GM18498 (cell line): Measurements from ENCODE around the gene SIGLEC1.

Source experiments
- ATAC-seq: cut with Tn5 transposase; IDR thresholded peaks from one replicate; pipeline ENCODE4 v1.9.1; 2021; ENCODE audit warnings: mild to moderate bottlenecking, moderate library complexity; ENCODE audit not compliant: unreplicated experiment

The SIGLEC1 gene

GRCh38 chr20:3681352-3681930, 31.0 kb downstream of the SIGLEC1 start:
- no peak for ATAC-seq

GRCh38 chr20:3680701-3681351, 31.6 kb downstream of the SIGLEC1 start:
- ATAC-seq, result no peak

- ATAC-seq, result no peak
Measured at GRCh38 chr20:3679749-3680700, 32.4 kb downstream of the SIGLEC1 start.

- ATAC-seq, result no peak
Measured at GRCh38 chr20:3678856-3679720, 33.3 kb downstream of the SIGLEC1 start.

GRCh38 chr20:3678198-3678597, 34.2 kb downstream of the SIGLEC1 start:
- ATAC-seq, result no peak

GRCh38 chr20:3677733-3678132, 34.7 kb downstream of the SIGLEC1 start:
- ATAC-seq, result no peak

GRCh38 chr20:3674995-3675900, 37.2 kb downstream of the SIGLEC1 start:
- no peak for ATAC-seq

GRCh38 chr20:3674447-3674846, 38.0 kb downstream of the SIGLEC1 start:
- ATAC-seq, result no peak

GRCh38 chr20:3673221-3674070, 39.0 kb downstream of the SIGLEC1 start:
- ATAC-seq, result no peak

- ATAC-seq, result no peak
Measured at GRCh38 chr20:3672547-3673171, 39.7 kb downstream of the SIGLEC1 start.

GRCh38 chr20:3671986-3672546, 40.3 kb downstream of the SIGLEC1 start:
- no peak for ATAC-seq

GRCh38 chr20:3670945-3671344, 41.5 kb downstream of the SIGLEC1 start:
- ATAC-seq, result no peak

GRCh38 chr20:3670511-3670910, 41.9 kb downstream of the SIGLEC1 start:
- no peak for ATAC-seq

GRCh38 chr20:3669710-3670367, 42.6 kb downstream of the SIGLEC1 start:
- no peak for ATAC-seq

GRCh38 chr20:3667434-3668037, 44.9 kb downstream of the SIGLEC1 start:
- ATAC-seq, result no peak

GRCh38 chr20:3663858-3664257, 48.5 kb downstream of the SIGLEC1 start:
- ATAC-seq, result no peak

- ATAC-seq, result no peak
Measured at GRCh38 chr20:3663031-3663701, 49.2 kb downstream of the SIGLEC1 start, which contains the start of gene GFRA4. GFRA4 (minus strand) TSS chr20:3663399; CDS start chr20:3663399, 0 bp downstream.
